Tibial nerve (tissue), 4 donors: ENCODE results near the gene GPRC5D. TPM values are rescaled to one million over a fixed set of nuclear protein-coding genes. Genes with fewer than 3 reads are reported as not detected.

Experiments used
- DNase-seq, 2 donors: peaks; one replicate each; pipeline ENCODE4 v3.0.0-alpha.2; 2019; ENCODE audit warnings: low spot score in 2 of 2
- H3K27ac ChIP-seq, 4 donors: fragments of 200-600 bp; sonication (generic) in 3 of 4; one replicate each; pipeline ENCODE4 v1.5.1; 2017 to 2019; ENCODE audit warnings: mild to moderate bottlenecking in 1 of 4
- H3K27me3 ChIP-seq, 2 donors: fragments of 200-600 bp; sonication (generic) in 1 of 2; one replicate each; pipeline versions ENCODE4 v1.5.1 to v1.6.0; 2017 to 2019
- H3K36me3 ChIP-seq, 3 donors: fragments of 200-600 bp; sonication (generic); one replicate each; pipeline ENCODE4 v1.5.1; 2018 to 2019
- H3K4me1 ChIP-seq, 4 donors: fragments of 200-600 bp; sonication (generic) in 3 of 4; one replicate each; pipeline ENCODE4 v1.5.1; 2017 to 2019
- H3K4me3 ChIP-seq, 4 donors: fragments of 200-600 bp; sonication (generic) in 3 of 4; one replicate each; pipeline ENCODE4 v1.5.1; 2017 to 2019; ENCODE audit warnings: mild to moderate bottlenecking in 1 of 4, moderate library complexity in 1 of 4
- H3K9me3 ChIP-seq, 4 donors: fragments of 200-600 bp; sonication (generic) in 3 of 4; one replicate each; pipeline ENCODE4 v1.5.1; 2017 to 2019
- CTCF ChIP-seq, 5 experiments: fragments of 200-600 bp in 3 of 5; fragments of 450-650 bp in 2 of 5; sonication (generic) in 3 of 5; IDR thresholded peaks; one replicate each; pipeline ENCODE4 v1.5.1; 2016 to 2019; ENCODE audit warnings: antibody characterized with exemption in 5 of 5, mild to moderate bottlenecking in 3 of 5, moderate library complexity in 2 of 5
- EP300 ChIP-seq, 2 donors: sonication (generic); formaldehyde crosslinking; IDR thresholded peaks; one replicate each; pipeline ENCODE4 v1.6.1; 2017; ENCODE audit warnings: antibody characterized with exemption in 2 of 2, mild to moderate bottlenecking in 1 of 2
- POLR2A ChIP-seq, 2 donors: fragments of 450-650 bp; IDR thresholded peaks; one replicate each; pipeline ENCODE4 v1.6.1; 2017; ENCODE audit warnings: antibody characterized with exemption in 2 of 2, mild to moderate bottlenecking in 2 of 2, moderate library complexity in 2 of 2
- WGBS, 2 donors: methylation state at CpG; one replicate each; pipeline ENCODE4 v1.1.5; 2018; 5-methylcytosine and 5-hydroxymethylcytosine counted together
- total RNA-seq, 4 donors: library from RNA; depleted of rRNA; stranded (reverse); fragments of >200 nt; gene quantifications; one replicate each; pipeline ENCODE4 v1.1.0, GENCODE V29; 2016

Gene GPRC5D
- total RNA-seq, 4 donors from 2014 or later = not detected

DNA sequence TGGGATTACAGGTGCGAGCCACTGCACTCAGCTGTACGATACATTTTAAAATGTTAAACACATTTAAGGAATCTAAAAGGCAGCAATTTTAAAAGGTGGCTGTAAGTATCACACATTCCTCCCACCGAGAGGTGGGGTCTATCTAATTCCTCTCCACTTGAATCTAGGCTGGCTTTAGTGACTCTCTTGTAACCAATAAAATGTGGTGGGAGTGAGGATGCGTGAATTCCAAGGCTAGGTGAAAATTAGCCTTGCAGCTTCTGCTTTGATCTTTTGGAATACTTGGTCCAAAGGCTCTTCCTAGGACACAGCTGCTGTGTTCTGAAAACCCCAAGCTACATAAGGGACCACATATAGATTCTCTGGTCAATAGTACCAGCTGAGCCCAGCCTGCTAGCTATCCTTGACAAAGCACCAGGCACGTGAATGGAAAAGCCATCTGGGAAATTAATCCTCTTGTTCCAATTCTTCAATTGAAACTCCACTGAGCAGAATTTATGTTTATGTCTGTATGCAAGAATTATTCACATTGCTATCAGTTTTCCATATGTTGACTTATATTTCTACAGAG, 8.8 kb upstream of the GPRC5D start:
- 69 to 75% methylated on average over 5 of the region's 5 CpGs for WGBS, 2 donors
- H3K27me3 ChIP-seq = no peaks in the 10 kb centered on the region
- H3K27ac ChIP-seq = no peak overlapping the region
- H3K36me3 ChIP-seq = peaks cover 0 to 3% (median 0%) of the 10 kb centered on the region in 3 donors
- H3K9me3 ChIP-seq = no peaks in the 10 kb centered on the region
- no peak for DNase-seq
- no peak for TF ChIP-seq EP300 (IDR thresholded peaks at IDR 0.05)
- TF ChIP-seq CTCF (IDR thresholded peaks at IDR 0.05) = no peak
- no peak for TF ChIP-seq POLR2A (IDR thresholded peaks at IDR 0.05)
- H3K4me3 ChIP-seq = no peak overlapping the region
- no peaks in the 10 kb centered on the region for H3K4me1 ChIP-seq

DNA sequence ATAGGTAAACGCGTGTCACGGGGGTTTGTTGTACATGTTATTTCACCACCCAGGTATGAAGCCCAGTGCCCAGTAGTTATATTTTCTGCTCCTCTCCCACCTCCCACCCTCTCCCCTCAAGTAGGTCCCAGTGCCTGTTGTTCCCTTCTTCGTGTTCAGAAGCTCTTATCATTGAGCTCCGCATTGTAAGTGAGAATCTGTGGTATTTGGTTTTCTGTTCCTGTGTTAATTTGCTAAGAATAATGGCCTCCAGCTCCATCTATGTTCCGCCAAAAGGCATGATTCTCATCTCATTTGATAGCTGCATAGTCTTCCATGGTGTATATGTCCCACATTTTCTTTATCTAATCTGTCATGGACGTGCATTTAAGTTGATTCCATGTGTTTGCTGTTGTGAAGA, 6.9 kb upstream of the GPRC5D start:
- Histone ChIP-seq H3K36me3 (no peaks in the 10 kb centered on the region), H3K4me1 (no peaks in the 10 kb centered on the region), H3K27me3 (no peaks in the 10 kb centered on the region)

DNA sequence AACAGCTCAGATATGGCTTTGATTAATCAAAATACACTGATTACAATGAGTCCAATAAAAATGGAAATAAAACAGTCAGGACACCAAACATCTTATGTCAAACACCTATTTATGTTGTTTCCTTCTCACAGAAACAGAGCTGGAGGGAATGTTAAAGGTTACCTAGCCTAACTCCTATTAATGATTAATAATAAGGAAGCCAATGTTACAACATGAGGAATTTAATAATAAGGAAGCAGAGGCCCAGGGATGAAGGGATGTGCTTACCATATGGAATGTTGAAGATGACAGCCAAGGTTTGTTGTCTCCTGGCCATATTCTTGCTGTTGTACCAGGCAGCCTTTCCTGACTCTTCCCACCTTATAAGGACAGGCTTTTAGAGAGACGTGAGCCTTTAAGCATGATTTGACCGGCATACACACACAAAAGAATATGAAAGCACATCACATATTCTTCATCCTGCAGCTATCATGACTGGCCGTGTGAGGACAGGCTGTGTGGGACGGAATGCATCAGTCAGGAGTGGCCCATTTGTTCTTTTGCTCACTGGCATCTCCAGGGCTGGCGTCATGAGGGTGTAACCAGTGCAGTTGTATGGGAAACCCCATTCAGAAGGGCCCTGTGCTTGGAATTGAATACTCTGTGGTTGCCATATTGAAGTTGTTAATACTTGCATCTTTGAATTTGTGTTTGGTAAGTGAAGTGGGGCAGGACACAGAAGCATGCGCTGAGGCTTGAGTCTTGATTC, 3.1 kb upstream of the GPRC5D start:
- Histone ChIP-seq H3K4me1 (no peaks in the 10 kb centered on the region), H3K27me3 (no peaks in the 10 kb centered on the region), H3K36me3 (no peaks in the 10 kb centered on the region), H3K27ac (no peak overlapping the region), H3K9me3 (no peaks in the 10 kb centered on the region), H3K4me3 (no peak overlapping the region)
- 88 to 95% methylated on average over 6 of the region's 6 CpGs for WGBS, 2 donors
- no peak for DNase-seq
- TF ChIP-seq POLR2A (IDR thresholded peaks at IDR 0.05) (no peak), EP300 (IDR thresholded peaks at IDR 0.05) (no peak), CTCF (IDR thresholded peaks at IDR 0.05) (no peak)

More for the DNA sequence above, 6.9 kb upstream of the GPRC5D start:
- Histone ChIP-seq H3K27ac (no peak overlapping the region), H3K4me3 (no peak overlapping the region), H3K9me3 (no peaks in the 10 kb centered on the region)
- no peak for TF ChIP-seq CTCF (IDR thresholded peaks at IDR 0.05)
- TF ChIP-seq EP300 (IDR thresholded peaks at IDR 0.05) = no peak
- TF ChIP-seq POLR2A (IDR thresholded peaks at IDR 0.05) = no peak
- 74 to 76% methylated on average over 7 of the region's 7 CpGs for WGBS, 2 donors
- DNase-seq = no peak

GRCh38 chr12:12954356-12954755, 2.4 kb upstream of the GPRC5D start:
- Histone ChIP-seq H3K4me1 (no peaks in the 10 kb centered on the region), H3K9me3 (no peaks in the 10 kb centered on the region), H3K4me3 (no peak overlapping the region), H3K36me3 (no peaks in the 10 kb centered on the region), H3K27me3 (no peaks in the 10 kb centered on the region), H3K27ac (no peak overlapping the region)
- WGBS, 2 donors = 65 to 74% methylated on average over 4 of the region's 4 CpGs
- TF ChIP-seq POLR2A (IDR thresholded peaks at IDR 0.05) = no peak
- TF ChIP-seq EP300 (IDR thresholded peaks at IDR 0.05) = no peak
- TF ChIP-seq CTCF (IDR thresholded peaks at IDR 0.05) = no peak
- DNase-seq = no peak

GRCh38 chr12:12951504-12951903, 466 bp downstream of the GPRC5D start:
- Histone ChIP-seq H3K36me3 (no peaks in the 10 kb centered on the region), H3K27me3 (no peaks in the 10 kb centered on the region), H3K4me1 (no peaks in the 10 kb centered on the region), H3K4me3 (no peak overlapping the region), H3K9me3 (no peaks in the 10 kb centered on the region), H3K27ac (no peak overlapping the region)
- WGBS, 2 donors = 89 to 97% methylated on average over 1 of the region's 1 CpG
- no peak for DNase-seq
- TF ChIP-seq CTCF (IDR thresholded peaks at IDR 0.05) (no peak), EP300 (IDR thresholded peaks at IDR 0.05) (no peak), POLR2A (IDR thresholded peaks at IDR 0.05) (no peak)
